Measurements from ENCODE around the gene PNISR.
A peak's percentile ranks its signal among the peaks of the same experiment; 100 is the strongest.

PNISR gene

GRCh38 chr6:99446076-99446475 lies 21.0 kb upstream of the PNISR start:
- TF ChIP-seq, protein P1, sequence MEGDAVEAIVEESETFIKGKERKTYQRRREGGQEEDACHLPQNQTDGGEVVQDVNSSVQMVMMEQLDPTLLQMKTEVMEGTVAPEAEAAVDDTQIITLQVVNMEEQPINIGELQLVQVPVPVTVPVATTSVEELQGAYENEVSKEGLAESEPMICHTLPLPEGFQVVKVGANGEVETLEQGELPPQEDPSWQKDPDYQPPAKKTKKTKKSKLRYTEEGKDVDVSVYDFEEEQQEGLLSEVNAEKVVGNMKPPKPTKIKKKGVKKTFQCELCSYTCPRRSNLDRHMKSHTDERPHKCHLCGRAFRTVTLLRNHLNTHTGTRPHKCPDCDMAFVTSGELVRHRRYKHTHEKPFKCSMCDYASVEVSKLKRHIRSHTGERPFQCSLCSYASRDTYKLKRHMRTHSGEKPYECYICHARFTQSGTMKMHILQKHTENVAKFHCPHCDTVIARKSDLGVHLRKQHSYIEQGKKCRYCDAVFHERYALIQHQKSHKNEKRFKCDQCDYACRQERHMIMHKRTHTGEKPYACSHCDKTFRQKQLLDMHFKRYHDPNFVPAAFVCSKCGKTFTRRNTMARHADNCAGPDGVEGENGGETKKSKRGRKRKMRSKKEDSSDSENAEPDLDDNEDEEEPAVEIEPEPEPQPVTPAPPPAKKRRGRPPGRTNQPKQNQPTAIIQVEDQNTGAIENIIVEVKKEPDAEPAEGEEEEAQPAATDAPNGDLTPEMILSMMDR (IDR thresholded peaks at IDR 0.05; ENCODE audit: low read length, missing control alignments): no peak
- H3K4me3 ChIP-seq (replicated peaks; ENCODE audit: low read depth, low read length): no peak overlapping the region
- DNase-seq (ENCODE audit: low read depth): no peak

GRCh38 chr6:99434702-99435530 lies 9.8 kb upstream of the PNISR start:
- TF ChIP-seq, protein P1 (IDR thresholded peaks at IDR 0.05; ENCODE audit: low read length, missing control alignments): peak; percentile 61
- DNase-seq (ENCODE audit: low read depth): peak; percentile 59
- no peak overlapping the region for H3K4me3 ChIP-seq (replicated peaks; ENCODE audit: low read depth, low read length)

DNA sequence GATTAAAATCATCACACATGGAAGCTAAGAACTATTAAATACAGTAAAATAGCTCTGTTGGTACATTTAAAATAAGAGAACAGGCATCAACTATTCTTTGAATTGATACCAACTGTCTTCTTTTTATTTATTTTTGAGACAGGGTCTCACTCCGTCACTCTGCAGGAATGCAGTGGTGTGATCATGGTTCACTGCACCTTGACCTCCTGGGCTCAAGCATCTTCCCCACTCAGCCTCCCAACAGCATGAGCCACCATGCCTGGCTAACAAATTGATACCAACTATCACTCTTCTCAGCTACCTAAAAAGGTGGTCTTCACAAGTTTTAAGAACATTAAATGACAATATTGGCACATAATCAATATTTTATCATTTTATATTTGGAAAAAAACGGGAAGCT lies 7.8 kb upstream of the PNISR start:
- no peak overlapping the region for H3K4me3 ChIP-seq (replicated peaks; ENCODE audit: low read depth, low read length)
- TF ChIP-seq, protein P1 (IDR thresholded peaks at IDR 0.05; ENCODE audit: low read length, missing control alignments): no peak
- no peak for DNase-seq (ENCODE audit: low read depth)

DNA sequence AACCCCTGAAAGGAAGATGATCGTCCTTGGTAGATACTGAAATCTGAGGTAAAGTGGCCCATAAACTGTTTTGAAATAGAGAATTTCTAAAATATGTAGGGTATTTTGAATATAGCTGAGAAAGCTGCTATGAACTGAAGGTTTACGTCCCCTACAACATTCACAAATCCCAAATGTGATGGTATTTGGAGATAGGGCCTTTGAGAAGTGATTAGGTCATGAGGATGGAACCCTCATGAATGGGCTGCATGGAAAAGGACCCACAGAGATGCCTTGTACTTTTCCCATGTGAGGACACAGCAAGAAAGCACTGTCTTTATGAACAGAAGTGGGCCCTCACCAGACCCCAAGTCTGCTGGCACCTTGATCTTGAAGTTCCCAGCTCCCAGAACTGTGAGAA lies 6.8 kb upstream of the PNISR start:
- TF ChIP-seq, protein P1 (IDR thresholded peaks at IDR 0.05; ENCODE audit: low read length, missing control alignments): no peak
- H3K4me3 ChIP-seq (replicated peaks; ENCODE audit: low read depth, low read length): no peak overlapping the region
- no peak for DNase-seq (ENCODE audit: low read depth)

GRCh38 chr6:99427988-99428387 lies 2.9 kb upstream of the PNISR start:
- TF ChIP-seq, protein P1 (IDR thresholded peaks at IDR 0.05; ENCODE audit: low read length, missing control alignments): no peak
- no peak for DNase-seq (ENCODE audit: low read depth)
- H3K4me3 ChIP-seq (replicated peaks; ENCODE audit: low read depth, low read length): no peak overlapping the region

GRCh38 chr6:99426451-99426757 lies 1.3 kb upstream of the PNISR start:
- TF ChIP-seq, protein P1 (IDR thresholded peaks at IDR 0.05; ENCODE audit: low read length, missing control alignments): no peak
- peak overlapping the region; percentile 99 for H3K4me3 ChIP-seq (replicated peaks; ENCODE audit: low read depth, low read length)
- no peak for DNase-seq (ENCODE audit: low read depth)
